ENCODE data around the gene ANKS1B.

Gene ANKS1B

DNA sequence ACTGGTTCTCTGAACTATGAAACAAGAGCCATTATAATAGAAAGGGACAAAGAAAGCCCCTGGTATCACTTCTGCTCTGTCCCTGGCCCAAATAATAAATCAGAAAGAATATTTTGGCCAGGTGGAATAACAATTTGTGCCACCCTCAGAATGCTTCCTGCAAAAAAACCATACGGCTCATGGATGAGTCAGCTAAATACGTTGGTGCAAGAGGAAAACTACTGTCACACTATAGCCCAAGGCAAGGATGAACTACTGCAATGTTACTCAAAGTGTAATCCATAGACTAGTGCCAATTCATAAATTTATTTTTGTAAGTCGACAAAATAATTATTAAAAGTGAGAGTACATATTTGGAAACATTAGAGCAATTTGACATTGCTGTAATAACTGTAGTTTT is 68.2 kb downstream of the ANKS1B start:
- H3K4me1 ChIP-seq (ENCODE audit: control insufficient read depth, insufficient read depth, low read length), result peaks cover 3% of the 10 kb centered on the region; the same call in 1 of the 2 replicates
- CTCF ChIA-PET, result no interaction called here
- no peak overlapping the region for H3K27ac ChIP-seq (ENCODE audit: extremely low read depth, low read depth, low read length)
- no peak overlapping the region for H3K4me3 ChIP-seq (ENCODE audit: low read depth, low read length)
- H3K9me3 ChIP-seq (ENCODE audit: control insufficient read depth, insufficient read depth, low read depth, low read length), result no peaks in the 10 kb centered on the region
- POLR2A ChIA-PET, result no interaction called here
- no peaks in the 10 kb centered on the region for H3K36me3 ChIP-seq (ENCODE audit: control insufficient read depth in 2 of 2, insufficient read depth in 1 of 2, low read length in 2 of 2)
- no peak for TF ChIP-seq ZNF350 (tag by site-specific recombination; IDR thresholded peaks at IDR 0.05)
- TF ChIP-seq ZNF530 (tag by site-specific recombination; IDR thresholded peaks at IDR 0.05; ENCODE audit: low read depth), result no peak
- TF ChIP-seq, protein P1, sequence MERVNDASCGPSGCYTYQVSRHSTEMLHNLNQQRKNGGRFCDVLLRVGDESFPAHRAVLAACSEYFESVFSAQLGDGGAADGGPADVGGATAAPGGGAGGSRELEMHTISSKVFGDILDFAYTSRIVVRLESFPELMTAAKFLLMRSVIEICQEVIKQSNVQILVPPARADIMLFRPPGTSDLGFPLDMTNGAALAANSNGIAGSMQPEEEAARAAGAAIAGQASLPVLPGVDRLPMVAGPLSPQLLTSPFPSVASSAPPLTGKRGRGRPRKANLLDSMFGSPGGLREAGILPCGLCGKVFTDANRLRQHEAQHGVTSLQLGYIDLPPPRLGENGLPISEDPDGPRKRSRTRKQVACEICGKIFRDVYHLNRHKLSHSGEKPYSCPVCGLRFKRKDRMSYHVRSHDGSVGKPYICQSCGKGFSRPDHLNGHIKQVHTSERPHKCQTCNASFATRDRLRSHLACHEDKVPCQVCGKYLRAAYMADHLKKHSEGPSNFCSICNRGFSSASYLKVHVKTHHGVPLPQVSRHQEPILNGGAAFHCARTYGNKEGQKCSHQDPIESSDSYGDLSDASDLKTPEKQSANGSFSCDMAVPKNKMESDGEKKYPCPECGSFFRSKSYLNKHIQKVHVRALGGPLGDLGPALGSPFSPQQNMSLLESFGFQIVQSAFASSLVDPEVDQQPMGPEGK (tag by site-specific recombination; IDR thresholded peaks at IDR 0.05), result no peak
- no peak for TF ChIP-seq CTCF (tag by site-specific recombination; IDR thresholded peaks at IDR 0.05)
- no peak for TF ChIP-seq GLI2 (tag by site-specific recombination; IDR thresholded peaks at IDR 0.05; ENCODE audit: borderline replicate concordance, low read depth)
- no peak for TF ChIP-seq ZNF610 (tag by site-specific recombination; IDR thresholded peaks at IDR 0.05; ENCODE audit: borderline replicate concordance)
- TF ChIP-seq ZNF660 (tag by site-specific recombination; IDR thresholded peaks at IDR 0.05), result no peak
- no peak for TF ChIP-seq OVOL3 (tag by site-specific recombination; IDR thresholded peaks at IDR 0.05)
- TF ChIP-seq REPIN1 (tag by site-specific recombination; IDR thresholded peaks at IDR 0.05; ENCODE audit: low read depth), result no peak
- TF ChIP-seq HOXD13 (CRISPR knock-in tag; IDR thresholded peaks at IDR 0.05; ENCODE audit: borderline replicate concordance), result no peak
- no peak for TF ChIP-seq ZNF510 (tag by site-specific recombination; IDR thresholded peaks at IDR 0.05; ENCODE audit: insufficient replicate concordance)
- TF ChIP-seq ZNF146 (tag by site-specific recombination; IDR thresholded peaks at IDR 0.05), result no peak
- no peak for TF ChIP-seq ZNF354C (tag by site-specific recombination; IDR thresholded peaks at IDR 0.05; ENCODE audit: borderline replicate concordance, low read depth)
- TF ChIP-seq ZNF121 (tag by site-specific recombination; IDR thresholded peaks at IDR 0.05), result no peak
- TF ChIP-seq KLF1 (tag by site-specific recombination; IDR thresholded peaks at IDR 0.05), result no peak
- no peak for TF ChIP-seq KLF9 (tag by site-specific recombination; IDR thresholded peaks at IDR 0.05; ENCODE audit: low read depth)
- TF ChIP-seq, protein P2, sequence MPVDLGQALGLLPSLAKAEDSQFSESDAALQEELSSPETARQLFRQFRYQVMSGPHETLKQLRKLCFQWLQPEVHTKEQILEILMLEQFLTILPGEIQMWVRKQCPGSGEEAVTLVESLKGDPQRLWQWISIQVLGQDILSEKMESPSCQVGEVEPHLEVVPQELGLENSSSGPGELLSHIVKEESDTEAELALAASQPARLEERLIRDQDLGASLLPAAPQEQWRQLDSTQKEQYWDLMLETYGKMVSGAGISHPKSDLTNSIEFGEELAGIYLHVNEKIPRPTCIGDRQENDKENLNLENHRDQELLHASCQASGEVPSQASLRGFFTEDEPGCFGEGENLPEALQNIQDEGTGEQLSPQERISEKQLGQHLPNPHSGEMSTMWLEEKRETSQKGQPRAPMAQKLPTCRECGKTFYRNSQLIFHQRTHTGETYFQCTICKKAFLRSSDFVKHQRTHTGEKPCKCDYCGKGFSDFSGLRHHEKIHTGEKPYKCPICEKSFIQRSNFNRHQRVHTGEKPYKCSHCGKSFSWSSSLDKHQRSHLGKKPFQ (tag by site-specific recombination; IDR thresholded peaks at IDR 0.05), result no peak

- Histone ChIP-seq H3K4me1 (ENCODE audit: control insufficient read depth, insufficient read depth, low read length) (peaks cover 3% of the 10 kb centered on the region; the same call in 1 of the 2 replicates), H3K4me3 (ENCODE audit: low read depth, low read length) (no peak overlapping the region), H3K9me3 (ENCODE audit: control insufficient read depth, insufficient read depth, low read depth, low read length) (no peaks in the 10 kb centered on the region), H3K27ac (ENCODE audit: extremely low read depth, low read depth, low read length) (no peak overlapping the region), H3K36me3 (ENCODE audit: control insufficient read depth in 2 of 2, insufficient read depth in 1 of 2, low read length in 2 of 2) (no peaks in the 10 kb centered on the region)
- CTCF ChIA-PET, result no interaction called here
- TF ChIP-seq FEZF1 (tag by site-specific recombination; IDR thresholded peaks at IDR 0.05), result 0 out of 2 replicates have a peak, but pooled peaks have one; percentile 12
- TF ChIP-seq, protein P3, sequence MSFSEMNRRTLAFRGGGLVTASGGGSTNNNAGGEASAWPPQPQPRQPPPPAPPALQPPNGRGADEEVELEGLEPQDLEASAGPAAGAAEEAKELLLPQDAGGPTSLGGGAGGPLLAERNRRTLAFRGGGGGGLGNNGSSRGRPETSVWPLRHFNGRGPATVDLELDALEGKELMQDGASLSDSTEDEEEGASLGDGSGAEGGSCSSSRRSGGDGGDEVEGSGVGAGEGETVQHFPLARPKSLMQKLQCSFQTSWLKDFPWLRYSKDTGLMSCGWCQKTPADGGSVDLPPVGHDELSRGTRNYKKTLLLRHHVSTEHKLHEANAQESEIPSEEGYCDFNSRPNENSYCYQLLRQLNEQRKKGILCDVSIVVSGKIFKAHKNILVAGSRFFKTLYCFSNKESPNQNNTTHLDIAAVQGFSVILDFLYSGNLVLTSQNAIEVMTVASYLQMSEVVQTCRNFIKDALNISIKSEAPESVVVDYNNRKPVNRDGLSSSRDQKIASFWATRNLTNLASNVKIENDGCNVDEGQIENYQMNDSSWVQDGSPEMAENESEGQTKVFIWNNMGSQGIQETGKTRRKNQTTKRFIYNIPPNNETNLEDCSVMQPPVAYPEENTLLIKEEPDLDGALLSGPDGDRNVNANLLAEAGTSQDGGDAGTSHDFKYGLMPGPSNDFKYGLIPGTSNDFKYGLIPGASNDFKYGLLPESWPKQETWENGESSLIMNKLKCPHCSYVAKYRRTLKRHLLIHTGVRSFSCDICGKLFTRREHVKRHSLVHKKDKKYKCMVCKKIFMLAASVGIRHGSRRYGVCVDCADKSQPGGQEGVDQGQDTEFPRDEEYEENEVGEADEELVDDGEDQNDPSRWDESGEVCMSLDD (tag by site-specific recombination; IDR thresholded peaks at IDR 0.05), result no peak
- POLR2A ChIA-PET, result interaction anchor here (0.6 kb wide), 1 partner anchor 352 kb away, joined by 3 read pairs; the partner anchor contains the start of genes DEPDC4 and SCYL2
Measured at GRCh38 chr12:99915251-99916082, 69.3 kb downstream of the ANKS1B start.

Measured in HEK293 (cell line).